GM18511 (cell line): ENCODE results near the gene SLC9A4.
"Not testable (repeated sequence)": the region's sequence is repeated elsewhere in the genome, so short reads cannot be mapped to it uniquely, and the experiment has no call there.

Source experiments
- ATAC-seq: cut with Tn5 transposase; IDR thresholded peaks from one replicate; pipeline ENCODE4 v1.9.1; 2021; ENCODE audit warnings: mild to moderate bottlenecking, moderate library complexity; ENCODE audit not compliant: unreplicated experiment

Gene SLC9A4

DNA sequence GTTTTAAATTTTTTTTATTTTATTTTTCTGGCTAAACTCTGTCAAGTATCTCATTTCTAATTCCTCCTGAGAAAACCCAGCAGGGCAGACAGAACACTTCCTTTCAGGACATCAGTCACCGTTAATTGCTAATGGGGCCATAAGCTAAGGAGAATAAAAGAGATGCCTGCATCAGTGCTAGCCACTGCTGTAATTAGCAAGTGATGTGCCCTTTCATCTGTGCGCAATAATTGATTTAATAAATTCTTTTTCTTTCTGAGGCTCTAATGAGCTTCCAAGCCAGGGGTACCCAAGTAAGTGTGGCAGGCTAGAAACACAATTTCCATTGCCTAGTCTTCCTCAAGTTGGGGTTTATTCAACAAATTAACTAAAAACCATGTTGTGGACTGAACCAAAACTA, 65.5 kb downstream of the SLC9A4 start:
- no peak for ATAC-seq

- ATAC-seq: no peak
Observed at GRCh38 chr2:102540882-102541281, 67.9 kb downstream of the SLC9A4 start.

- ATAC-seq: no peak
Observed at GRCh38 chr2:102544182-102544581, 71.2 kb downstream of the SLC9A4 start.

DNA sequence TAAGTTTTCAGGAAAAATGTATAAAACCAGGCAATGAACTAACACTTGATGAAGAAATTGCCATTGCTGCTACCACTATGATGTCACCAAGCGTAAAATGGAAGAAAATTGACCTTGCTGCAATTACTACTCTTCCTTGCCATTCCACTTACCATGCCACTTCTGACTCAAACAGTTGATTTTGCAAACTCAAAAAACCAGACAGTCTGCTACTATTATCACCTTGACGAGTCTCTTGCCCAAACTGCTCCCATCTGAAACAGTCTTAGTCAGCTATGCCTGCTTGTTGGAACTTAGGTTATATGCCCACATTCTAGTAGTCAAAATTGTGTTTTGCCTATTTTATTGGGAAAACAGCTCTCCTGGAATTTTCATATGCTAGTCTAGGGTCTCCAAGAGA, 74.4 kb downstream of the SLC9A4 start:
- ATAC-seq: no peak

DNA sequence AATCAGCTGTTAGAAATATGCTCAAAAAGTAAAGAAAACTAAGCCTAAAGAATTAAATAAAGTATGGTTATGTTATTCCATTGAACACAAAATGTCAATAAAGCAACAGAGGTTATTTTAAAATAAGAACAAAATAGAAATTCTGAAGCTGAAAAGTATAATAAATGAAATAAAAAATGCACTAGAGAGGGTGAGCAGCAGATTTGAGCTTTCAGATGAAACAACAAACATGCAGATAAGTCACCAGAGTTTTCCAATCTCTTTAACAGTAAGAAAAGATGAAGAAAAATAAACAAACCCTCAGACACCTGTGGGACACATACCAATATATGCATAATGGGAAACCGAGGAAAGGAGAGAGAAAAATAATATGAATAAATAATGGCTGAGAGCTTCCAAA, 76.0 kb downstream of the SLC9A4 start:
- no peak for ATAC-seq

DNA sequence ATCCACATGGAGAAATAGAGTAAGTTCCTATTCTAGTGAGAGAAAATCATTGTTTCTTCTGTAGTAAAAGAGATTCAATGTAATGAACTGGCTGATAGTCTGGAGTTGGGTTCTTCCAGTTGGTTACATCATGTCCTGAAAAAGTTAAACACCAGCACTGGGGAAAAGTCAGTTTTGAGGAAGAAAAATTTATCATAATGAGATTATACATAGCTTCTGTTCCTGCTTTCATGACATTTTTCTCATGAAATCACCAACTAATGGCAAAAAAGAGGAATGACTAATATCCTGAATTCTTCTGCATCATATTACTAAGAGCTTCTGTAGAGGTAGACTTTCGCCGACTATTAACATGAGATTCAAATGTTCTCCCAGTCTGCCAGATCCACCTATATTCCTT, 77.1 kb downstream of the SLC9A4 start:
- ATAC-seq: no peak

DNA sequence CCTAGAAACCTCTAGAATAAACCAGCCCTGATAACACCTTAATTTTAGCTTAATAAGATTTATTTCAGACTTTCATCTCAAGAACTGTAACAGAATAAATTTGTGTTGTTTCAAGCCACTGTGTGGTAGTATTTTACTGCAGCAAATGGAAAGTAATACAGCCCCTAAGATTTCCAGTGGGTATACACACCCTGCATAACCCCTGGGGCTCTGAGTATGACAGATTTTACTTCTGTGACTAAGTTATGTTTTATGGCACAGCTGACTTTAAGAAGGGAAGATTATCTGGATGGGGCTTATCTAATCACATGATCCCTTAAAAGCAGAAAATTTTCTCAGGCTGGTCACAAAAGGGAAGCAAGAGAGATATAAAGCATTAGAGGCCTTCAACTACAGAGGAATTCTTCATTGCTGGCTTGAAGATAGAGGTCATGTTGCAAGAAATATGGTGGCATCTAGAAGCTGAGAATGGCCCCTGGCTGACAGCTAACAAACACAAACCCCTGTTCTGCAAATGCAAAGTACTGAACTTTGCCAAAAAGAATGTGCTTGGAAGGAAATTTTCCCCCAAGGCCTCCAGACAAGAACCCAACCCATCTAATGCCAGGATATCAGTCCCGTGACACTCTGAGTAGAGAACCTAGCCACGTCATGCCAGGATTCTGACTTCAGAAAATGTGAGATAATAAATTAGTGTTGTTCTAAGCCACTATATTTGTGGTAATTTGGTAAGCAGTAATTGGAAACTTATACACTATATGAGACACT, 78.5 kb downstream of the SLC9A4 start:
- no peak for ATAC-seq

DNA sequence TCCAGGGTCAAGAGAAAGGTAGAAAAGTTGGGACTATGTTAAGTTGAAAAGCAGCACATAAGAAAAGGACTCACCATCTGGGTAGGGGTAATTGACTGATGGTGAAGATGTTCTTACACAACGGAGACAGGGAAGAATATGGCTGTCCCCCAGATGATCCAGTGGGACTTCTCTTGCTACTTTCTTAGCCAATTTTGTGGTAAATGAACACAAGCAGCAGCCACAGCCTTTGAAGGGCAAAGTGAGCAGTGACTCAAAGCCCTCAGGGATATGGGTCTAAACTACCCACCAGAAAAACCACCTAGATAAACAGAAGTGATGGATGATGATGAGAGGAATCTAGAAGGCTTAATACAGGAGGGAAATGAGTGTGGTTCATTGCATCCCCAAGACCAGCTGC, 80.6 kb downstream of the SLC9A4 start:
- ATAC-seq: no peak

- ATAC-seq: no peak
Observed at GRCh38 chr2:102558463-102558862, 85.4 kb downstream of the SLC9A4 start.

GRCh38 chr2:102562542-102562941, 89.5 kb downstream of the SLC9A4 start:
- ATAC-seq: not testable (repeated sequence)

GRCh38 chr2:102575888-102576287, 102.9 kb downstream of the SLC9A4 start:
- ATAC-seq: no peak

GRCh38 chr2:102578376-102578775, 105.3 kb downstream of the SLC9A4 start:
- no peak for ATAC-seq

DNA sequence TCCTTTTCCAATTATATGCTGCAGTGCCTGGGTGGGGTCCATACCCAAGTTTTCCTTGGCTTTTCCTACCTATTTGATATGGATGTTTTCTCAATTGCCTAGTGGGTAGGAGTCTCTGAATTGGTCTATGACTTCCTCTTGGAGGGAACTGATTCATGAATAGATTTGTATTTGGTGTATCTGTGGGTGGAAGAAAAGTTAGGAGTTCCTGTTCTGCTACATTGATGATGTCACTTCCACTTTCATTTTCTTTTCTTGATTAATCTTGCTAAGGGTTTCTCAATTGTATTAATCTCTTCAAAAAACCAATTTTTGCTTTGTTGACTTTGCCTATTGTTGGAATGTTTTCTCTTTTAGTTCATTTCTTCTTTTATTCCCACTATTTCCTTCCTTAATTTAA, 108.9 kb downstream of the SLC9A4 start:
- peak; percentile 45 for ATAC-seq

- ATAC-seq: no peak
Observed at GRCh38 chr2:102582845-102583244, 109.8 kb downstream of the SLC9A4 start.
